ENCODE measurements around the gene MMP25.
"Not testable (repeated sequence)": the region's sequence is repeated elsewhere in the genome, so short reads cannot be mapped to it uniquely, and the experiment has no call there.

MMP25 gene

GRCh38 chr16:3071655-3072054, 25.3 kb downstream of the MMP25 start:
- DNase-seq (ENCODE audit: low read depth in 4 of 4, low spot score in 1 of 4), result no peak

- DNase-seq (ENCODE audit: low read depth in 4 of 4, low spot score in 1 of 4), result not testable (repeated sequence)
Observed at GRCh38 chr16:3072148-3072547, 25.8 kb downstream of the MMP25 start.

- not testable (repeated sequence) for DNase-seq (ENCODE audit: low read depth in 4 of 4, low spot score in 1 of 4)
Observed at GRCh38 chr16:3072576-3073263, 26.4 kb downstream of the MMP25 start.

- no peak for DNase-seq (ENCODE audit: low read depth in 4 of 4, low spot score in 1 of 4)
Observed at GRCh38 chr16:3073448-3073847, 27.1 kb downstream of the MMP25 start.

GRCh38 chr16:3074860-3075522, 28.6 kb downstream of the MMP25 start:
- peak in 1 of 4 experiments; percentile 69 for DNase-seq (ENCODE audit: low read depth in 4 of 4, low spot score in 1 of 4)

GRCh38 chr16:3075523-3075915, 29.2 kb downstream of the MMP25 start:
- DNase-seq (ENCODE audit: low read depth in 4 of 4, low spot score in 1 of 4), result no peak

- DNase-seq (ENCODE audit: low read depth in 4 of 4, low spot score in 1 of 4), result not testable (repeated sequence)
Observed at GRCh38 chr16:3075946-3076345, 29.6 kb downstream of the MMP25 start.

- DNase-seq (ENCODE audit: low read depth in 4 of 4, low spot score in 1 of 4), result no peak
Observed at GRCh38 chr16:3076577-3076976, 30.2 kb downstream of the MMP25 start.

- DNase-seq (ENCODE audit: low read depth in 4 of 4, low spot score in 1 of 4), result no peak
Observed at GRCh38 chr16:3080024-3080423, 33.7 kb downstream of the MMP25 start.

- DNase-seq (ENCODE audit: low read depth in 4 of 4, low spot score in 1 of 4), result not testable (repeated sequence)
Observed at GRCh38 chr16:3081957-3082356, 35.6 kb downstream of the MMP25 start.

GRCh38 chr16:3083408-3083807, 37.0 kb downstream of the MMP25 start:
- DNase-seq (ENCODE audit: low read depth in 4 of 4, low spot score in 1 of 4), result not testable (repeated sequence)

GRCh38 chr16:3084491-3084890, 38.1 kb downstream of the MMP25 start:
- DNase-seq (ENCODE audit: low read depth in 4 of 4, low spot score in 1 of 4), result no peak

GRCh38 chr16:3084969-3085670, 38.8 kb downstream of the MMP25 start:
- DNase-seq (ENCODE audit: low read depth in 4 of 4, low spot score in 1 of 4), result no peak

GRCh38 chr16:3085868-3086595, 39.7 kb downstream of the MMP25 start:
- no peak for DNase-seq (ENCODE audit: low read depth in 4 of 4, low spot score in 1 of 4)

GRCh38 chr16:3086596-3087242, 40.4 kb downstream of the MMP25 start:
- no peak for DNase-seq (ENCODE audit: low read depth in 4 of 4, low spot score in 1 of 4)

- no peak for DNase-seq (ENCODE audit: low read depth in 4 of 4, low spot score in 1 of 4)
Observed at GRCh38 chr16:3087243-3088235, 41.2 kb downstream of the MMP25 start.

- no peak for DNase-seq (ENCODE audit: low read depth in 4 of 4, low spot score in 1 of 4)
Observed at GRCh38 chr16:3088450-3088849, 42.1 kb downstream of the MMP25 start.

- no peak for DNase-seq (ENCODE audit: low read depth in 4 of 4, low spot score in 1 of 4)
Observed at GRCh38 chr16:3088925-3089716, 42.8 kb downstream of the MMP25 start.

Data from stimulated activated CD4-positive, alpha-beta T cell treated with anti-CD3 and anti-CD28 coated beads, Interleukin-1b, Interleukin-23, amount 100 ng/mL, for 24 hours (primary cell).